HepG2 (cell line): ENCODE results near the gene ST6GALNAC2. TPM values are rescaled to one million over a fixed set of nuclear protein-coding genes. Genes with fewer than 3 reads are reported as not detected.

Experiments
- BRD4 ChIP-seq: sonication (generic); formaldehyde crosslinking; IDR thresholded peaks from 2 replicates; pipeline ENCODE4 v1.4.0; 2020; ENCODE audit warnings: missing genetic modification reagents
- CENPT ChIP-seq: sonication (generic); formaldehyde crosslinking; IDR thresholded peaks from 2 replicates; pipeline ENCODE4 v1.8.0; 2022; ENCODE audit warnings: low read depth, mild to moderate bottlenecking, moderate library complexity, missing genetic modification reagents
- EZH2 ChIP-seq: conservative IDR thresholded peaks from 2 replicates; pipeline ENCODE4 v1.6.1; 2012; ENCODE audit warnings: mild to moderate bottlenecking, low read depth, low read length, moderate library complexity
- FOSL2 ChIP-seq: sonication (generic); formaldehyde crosslinking; IDR thresholded peaks from 2 replicates; pipeline ENCODE4 v1.4.0; 2020; ENCODE audit warnings: missing genetic modification reagents
- FOXM1 ChIP-seq: sonication (generic); formaldehyde crosslinking; IDR thresholded peaks from 2 replicates; pipeline ENCODE4 v1.5.0; 2020; ENCODE audit warnings: missing genetic modification reagents
- HCFC1 ChIP-seq: fragments of 150-350 bp; IDR thresholded peaks from 2 replicates; pipeline ENCODE4 v1.6.1; 2014; ENCODE audit warnings: low read depth, low read length
- HIVEP1 ChIP-seq: sonication (generic); formaldehyde crosslinking; IDR thresholded peaks from 2 replicates; pipeline ENCODE4 v1.4.0; 2020; ENCODE audit warnings: mild to moderate bottlenecking, missing genetic modification reagents
- HNF1B ChIP-seq: sonication (generic); formaldehyde crosslinking; IDR thresholded peaks from 2 replicates; pipeline ENCODE4 v1.5.1; 2020; ENCODE audit warnings: mild to moderate bottlenecking, moderate library complexity, missing genetic modification reagents
- KDM6A ChIP-seq: IDR thresholded peaks from 2 replicates; pipeline ENCODE4 v1.6.1; 2016; ENCODE audit warnings: low read depth
- KMT2A ChIP-seq: sonication (generic); formaldehyde crosslinking; IDR thresholded peaks from 2 replicates; pipeline ENCODE4 v1.4.0; 2020; ENCODE audit warnings: missing genetic modification reagents
- MED1 ChIP-seq: sonication (generic); formaldehyde crosslinking; IDR thresholded peaks from 2 replicates; pipeline ENCODE4 v1.4.0; 2020; ENCODE audit warnings: missing genetic modification reagents
- MED8 ChIP-seq: sonication (generic); formaldehyde crosslinking; IDR thresholded peaks from 2 replicates; pipeline ENCODE4 v1.8.1; 2023; ENCODE audit warnings: mild to moderate bottlenecking, missing genetic modification reagents; ENCODE audit not compliant: insufficient replicate concordance
- TAF15 ChIP-seq: fragments of 200-400 bp; formaldehyde crosslinking; IDR thresholded peaks from one replicate; pipeline ENCODE4 v1.6.1; 2018; ENCODE audit warnings: mild to moderate bottlenecking, low read depth, low read length; ENCODE audit not compliant: poor library complexity, severe bottlenecking
- TCF7 ChIP-seq: sonication (generic); IDR thresholded peaks from 2 replicates; pipeline ENCODE4 v1.6.1; 2016; ENCODE audit warnings: antibody characterized with exemption, low read depth
- ZNF883 ChIP-seq: sonication (generic); formaldehyde crosslinking; IDR thresholded peaks from 2 replicates; pipeline ENCODE4 v1.5.1; 2020; ENCODE audit warnings: mild to moderate bottlenecking, missing genetic modification reagents; ENCODE audit errors: not compliant biosample characterization
- ZSCAN20 ChIP-seq: sonication (generic); formaldehyde crosslinking; IDR thresholded peaks from 2 replicates; pipeline ENCODE4 v1.4.0; 2020; ENCODE audit warnings: missing genetic modification reagents, mild to moderate bottlenecking, borderline replicate concordance
- ZUFSP ChIP-seq: sonication (generic); formaldehyde crosslinking; IDR thresholded peaks from 2 replicates; pipeline ENCODE4 v1.9.0; 2021; ENCODE audit warnings: missing genetic modification reagents, mild to moderate bottlenecking, borderline replicate concordance
- polyA plus RNA-seq, 8 experiments: library from polyadenylated mRNA; depleted of rRNA in 3 of 8; stranded (reverse) in 7 of 8; unstranded in 1 of 8; fragments of >200 nt; fragmentation: Illumina TruSeq in 4 of 8; extraction: Trizol in 4 of 8; gene quantifications; 2 replicates each; pipeline versions ENCODE4 v1.2.1 to v1.2.3, GENCODE V29; 2011 to 2016; ENCODE audit warnings: low read depth in 4 of 8, missing spikeins in 1 of 8, mixed read lengths in 1 of 8; ENCODE audit not compliant: insufficient read depth in 1 of 8
- total RNA-seq, 5 experiments: library from RNA; depleted of rRNA; stranded (reverse); fragments of >200 nt; fragmentation: Illumina TruSeq; extraction: Trizol; gene quantifications; 2 replicates each; pipeline ENCODE4 v1.2.3, GENCODE V29; 2016; ENCODE audit warnings: low read depth in 1 of 5
- TF ChIP-seq, protein P1 (sequence below): sonication (generic); formaldehyde crosslinking; IDR thresholded peaks from 2 replicates; pipeline ENCODE4 v1.4.0; 2020; ENCODE audit warnings: mild to moderate bottlenecking, missing genetic modification reagents

Gene ST6GALNAC2
- total and polyA plus RNA-seq, 2 of the 13 experiments (the other 11 are each of a cell fraction or from before 2014, with no cell fraction given), result 0.12 to 0.49 TPM

GRCh38 chr17:76524598-76525512 lies 60.8 kb downstream of the ST6GALNAC2 start (continued):
- TF ChIP-seq, protein P1, sequence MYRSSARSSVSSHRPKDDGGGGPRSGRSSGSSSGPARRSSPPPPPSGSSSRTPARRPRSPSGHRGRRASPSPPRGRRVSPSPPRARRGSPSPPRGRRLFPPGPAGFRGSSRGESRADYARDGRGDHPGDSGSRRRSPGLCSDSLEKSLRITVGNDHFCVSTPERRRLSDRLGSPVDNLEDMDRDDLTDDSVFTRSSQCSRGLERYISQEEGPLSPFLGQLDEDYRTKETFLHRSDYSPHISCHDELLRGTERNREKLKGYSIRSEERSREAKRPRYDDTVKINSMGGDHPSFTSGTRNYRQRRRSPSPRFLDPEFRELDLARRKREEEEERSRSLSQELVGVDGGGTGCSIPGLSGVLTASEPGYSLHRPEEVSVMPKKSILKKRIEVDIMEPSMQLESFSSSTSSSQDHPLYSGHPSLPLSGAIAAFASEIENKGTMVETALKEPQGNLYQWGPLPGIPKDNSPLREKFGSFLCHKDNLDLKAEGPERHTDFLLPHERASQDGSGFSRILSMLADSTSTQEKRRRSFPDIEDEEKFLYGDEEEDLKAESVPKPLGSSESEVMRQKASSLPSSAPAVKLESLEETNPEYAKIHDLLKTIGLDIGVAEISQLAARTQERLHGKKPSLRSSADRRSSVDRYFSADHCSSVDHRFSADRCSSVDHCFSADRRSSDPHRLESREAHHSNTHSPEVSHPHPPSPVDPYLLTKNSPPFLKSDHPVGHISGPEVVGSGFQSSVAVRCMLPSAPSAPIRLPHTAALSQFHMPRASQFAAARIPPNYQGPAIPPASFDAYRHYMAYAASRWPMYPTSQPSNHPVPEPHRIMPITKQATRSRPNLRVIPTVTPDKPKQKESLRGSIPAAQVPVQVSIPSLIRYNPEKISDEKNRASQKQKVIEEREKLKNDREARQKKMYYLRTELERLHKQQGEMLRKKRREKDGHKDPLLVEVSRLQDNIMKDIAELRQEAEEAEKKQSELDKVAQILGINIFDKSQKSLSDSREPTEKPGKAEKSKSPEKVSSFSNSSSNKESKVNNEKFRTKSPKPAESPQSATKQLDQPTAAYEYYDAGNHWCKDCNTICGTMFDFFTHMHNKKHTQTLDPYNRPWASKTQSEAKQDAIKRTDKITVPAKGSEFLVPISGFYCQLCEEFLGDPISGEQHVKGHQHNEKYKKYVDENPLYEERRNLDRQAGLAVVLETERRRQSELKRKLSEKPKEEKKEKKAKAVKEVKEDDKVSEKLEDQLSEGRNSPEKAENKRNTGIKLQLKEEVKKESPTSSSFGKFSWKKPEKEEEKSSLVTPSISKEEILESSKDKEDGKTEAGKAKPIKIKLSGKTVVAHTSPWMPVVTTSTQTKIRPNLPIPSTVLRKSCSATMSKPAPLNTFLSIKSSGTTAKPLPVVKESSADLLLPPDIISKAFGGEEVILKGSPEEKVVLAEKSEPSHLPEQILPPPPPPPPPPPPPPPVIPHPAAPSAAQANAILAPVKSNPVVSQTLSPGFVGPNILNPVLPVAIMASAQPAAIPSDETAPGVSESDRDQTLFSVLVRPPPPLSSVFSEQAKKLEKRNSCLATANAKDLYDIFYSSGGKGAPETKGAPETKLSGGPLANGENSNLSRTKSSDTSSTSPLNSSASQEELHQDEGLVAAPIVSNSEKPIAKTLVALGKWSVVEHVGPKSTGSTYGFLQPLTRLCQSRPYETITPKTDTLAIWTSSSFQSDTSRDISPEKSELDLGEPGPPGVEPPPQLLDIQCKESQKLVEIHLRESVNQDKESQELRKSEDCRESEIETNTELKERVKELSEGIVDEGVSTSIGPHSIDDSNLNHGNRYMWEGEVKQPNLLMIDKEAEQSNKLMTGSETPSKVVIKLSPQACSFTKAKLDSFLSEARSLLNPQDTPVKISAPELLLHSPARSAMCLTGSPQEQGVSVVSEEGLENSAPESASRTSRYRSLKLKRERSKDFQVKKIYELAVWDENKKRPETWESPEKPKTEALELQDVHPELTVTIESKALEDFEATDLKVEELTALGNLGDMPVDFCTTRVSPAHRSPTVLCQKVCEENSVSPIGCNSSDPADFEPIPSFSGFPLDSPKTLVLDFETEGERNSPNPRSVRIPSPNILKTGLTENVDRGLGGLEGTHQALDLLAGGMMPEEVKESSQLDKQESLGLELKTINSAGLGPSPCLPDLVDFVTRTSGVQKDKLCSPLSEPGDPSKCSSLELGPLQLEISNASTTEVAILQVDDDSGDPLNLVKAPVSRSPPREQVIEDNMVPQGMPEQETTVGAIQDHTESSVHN (CRISPR knock-in tag), result 0 out of 2 replicates have a peak, but pooled peaks have one; percentile 37
- TF ChIP-seq ZNF883 (CRISPR knock-in tag) (no peak), MED8 (CRISPR knock-in tag) (no peak), HIVEP1 (peak; percentile 17; the same call in 1 of the 2 replicates), ZUFSP (CRISPR knock-in tag) (no peak), HNF1B (CRISPR knock-in tag) (peak; percentile 47; the same call in 1 of the 2 replicates), KMT2A (CRISPR knock-in tag) (no peak; the same call in none of the 2 replicates), ZSCAN20 (no peak), FOSL2 (CRISPR knock-in tag) (peak; percentile 65), HCFC1 (no peak), TAF15 (no peak), EZH2 (no peak), MED1 (CRISPR knock-in tag) (peak; percentile 24), KDM6A (0 out of 2 replicates have a peak, but pooled peaks have one; percentile 11), FOXM1 (CRISPR knock-in tag) (no peak), CENPT (CRISPR knock-in tag) (no peak), BRD4 (CRISPR knock-in tag) (peak; percentile 78; the same call in 1 of the 2 replicates), TCF7 (no peak)
